ENCODE results near the gene OR52A1.

Gene OR52A1

GRCh38 chr11:5131584-5132335 is 22.8 kb downstream of the OR52A1 start:
- DNase-seq (ENCODE audit: low spot score): no peak

GRCh38 chr11:5129457-5129877 is 25.1 kb downstream of the OR52A1 start:
- DNase-seq (ENCODE audit: low spot score): no peak

DNA sequence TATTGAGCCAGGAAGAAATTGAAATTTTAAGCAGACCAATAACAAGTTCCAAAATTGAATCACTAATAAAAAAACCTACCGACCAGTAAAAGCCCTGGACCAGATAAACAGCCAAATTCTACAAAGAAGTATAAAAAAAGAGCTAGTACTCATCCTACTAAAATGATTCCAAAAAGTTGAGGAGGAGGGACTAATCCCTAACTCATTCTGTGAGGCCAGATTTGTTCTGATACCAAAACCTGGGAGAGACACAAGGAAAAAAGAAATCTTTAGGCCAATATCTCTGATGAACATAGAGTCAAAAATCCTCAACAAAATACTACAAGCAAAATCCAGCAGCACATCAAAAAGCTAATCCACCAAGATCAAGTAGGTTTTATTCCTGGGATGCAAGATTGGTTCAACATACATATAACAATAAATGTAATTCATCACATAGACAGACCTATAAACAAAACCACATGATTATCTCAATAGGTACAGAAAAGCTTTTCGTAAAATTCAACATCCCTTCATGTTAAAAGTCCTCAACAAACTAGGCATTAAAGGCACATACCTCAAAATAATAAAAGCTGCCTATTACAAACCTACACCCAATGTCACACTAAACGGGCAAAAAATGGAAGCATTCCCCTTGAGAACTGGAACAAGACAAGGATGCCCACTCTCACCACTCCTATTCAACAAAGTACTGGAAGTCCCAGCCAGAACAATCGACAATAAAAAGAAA is 29.5 kb downstream of the OR52A1 start:
- no peak for DNase-seq (ENCODE audit: low spot score)

DNA sequence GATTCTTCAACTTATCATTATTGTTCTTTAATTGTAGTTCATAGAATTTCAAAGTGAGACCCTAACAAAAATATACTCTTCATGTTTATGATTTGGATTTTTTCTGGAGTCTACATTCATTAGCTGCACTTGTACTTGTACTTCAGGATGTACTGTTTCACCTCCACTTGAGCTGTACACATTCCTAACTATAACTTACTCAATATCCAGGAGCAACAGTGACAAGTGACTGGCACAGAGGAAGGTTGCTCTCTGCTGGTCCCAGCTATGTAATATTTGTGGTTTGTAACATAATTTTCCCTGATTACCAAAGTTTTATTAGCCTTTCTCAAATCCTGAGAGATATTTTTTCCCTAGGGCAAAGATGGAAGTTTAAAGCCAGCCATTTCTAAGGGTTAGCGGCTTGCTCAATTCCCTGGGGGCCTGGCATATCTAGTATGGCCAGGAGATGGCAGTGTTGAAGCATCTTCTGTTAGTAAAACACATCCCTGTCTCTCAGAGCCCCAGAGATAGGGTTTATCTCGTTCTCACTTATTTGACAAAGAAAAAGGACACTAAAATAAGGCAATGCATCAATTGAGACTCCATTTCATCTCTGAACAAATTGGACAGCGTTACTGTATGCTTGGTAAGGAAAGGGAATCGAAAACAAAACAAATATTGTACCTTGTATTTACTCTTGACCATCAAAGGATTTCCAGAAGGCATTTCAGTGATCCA is 30.6 kb downstream of the OR52A1 start:
- DNase-seq (ENCODE audit: low spot score): peak; percentile 10

DNA sequence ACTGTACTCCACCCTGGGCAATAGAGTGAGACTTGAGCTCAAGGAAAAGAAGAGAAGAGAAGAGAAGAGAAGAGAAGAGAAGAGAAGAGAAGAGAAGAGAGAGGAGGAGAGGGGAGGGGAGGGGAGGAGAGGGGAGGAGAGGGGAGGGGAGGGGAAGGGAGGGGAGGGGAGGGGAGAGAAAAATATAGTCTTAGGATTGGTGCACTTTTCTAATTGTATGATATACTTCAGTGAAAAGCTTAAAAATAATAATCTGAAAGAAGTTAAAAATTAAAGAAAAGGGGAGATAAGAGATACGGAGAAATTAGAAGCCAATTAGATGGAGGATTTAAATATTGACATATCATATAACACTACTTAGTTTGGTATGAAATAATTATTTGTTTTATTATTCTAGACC is 35.7 kb downstream of the OR52A1 start:
- no peak for DNase-seq (ENCODE audit: low spot score)

DNA sequence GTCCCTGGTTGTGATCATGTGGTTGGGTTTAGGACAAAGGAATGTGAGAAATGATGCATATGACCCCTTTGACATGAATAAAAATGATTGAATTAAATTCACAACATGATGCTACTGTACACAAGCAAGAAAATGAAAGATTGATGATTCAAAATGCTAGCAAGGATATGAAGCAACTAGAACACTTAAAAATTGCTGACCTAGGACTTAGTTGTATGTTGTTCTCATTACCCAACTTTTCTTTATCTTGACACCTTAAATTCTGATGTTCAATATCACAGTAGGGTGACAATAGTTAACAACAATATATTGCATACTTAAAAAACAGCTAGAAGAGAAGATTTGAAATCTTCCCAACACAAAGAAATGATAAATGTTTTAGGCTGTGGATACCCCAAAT is 37.0 kb downstream of the OR52A1 start:
- DNase-seq (ENCODE audit: low spot score): no peak

GRCh38 chr11:5115339-5115738 is 39.2 kb downstream of the OR52A1 start:
- DNase-seq (ENCODE audit: low spot score): no peak

GRCh38 chr11:5107285-5107684 is 47.3 kb downstream of the OR52A1 start:
- DNase-seq (ENCODE audit: low spot score): no peak

- DNase-seq (ENCODE audit: low spot score): no peak
Measured at GRCh38 chr11:5103066-5103465, 51.5 kb downstream of the OR52A1 start.

DNA sequence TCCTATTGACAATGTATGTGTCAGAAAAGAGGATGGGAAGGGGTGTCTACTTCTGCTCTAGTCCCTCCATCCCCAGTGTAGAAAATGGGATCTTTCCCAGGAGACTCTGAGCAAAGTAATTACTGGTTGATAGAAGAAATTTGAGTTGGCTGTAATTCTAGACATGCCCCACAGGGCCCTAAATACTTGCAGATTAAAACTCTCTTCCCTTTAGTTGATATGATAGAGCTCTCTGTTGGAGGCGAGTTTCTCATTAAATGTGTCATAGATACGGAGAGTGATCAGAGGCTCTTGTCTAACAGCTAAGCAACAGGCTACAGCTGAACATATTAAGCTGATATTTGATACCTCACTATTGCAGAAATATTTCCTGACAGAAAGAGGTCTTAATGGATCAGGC is 52.3 kb downstream of the OR52A1 start:
- DNase-seq (ENCODE audit: low spot score): no peak

DNA sequence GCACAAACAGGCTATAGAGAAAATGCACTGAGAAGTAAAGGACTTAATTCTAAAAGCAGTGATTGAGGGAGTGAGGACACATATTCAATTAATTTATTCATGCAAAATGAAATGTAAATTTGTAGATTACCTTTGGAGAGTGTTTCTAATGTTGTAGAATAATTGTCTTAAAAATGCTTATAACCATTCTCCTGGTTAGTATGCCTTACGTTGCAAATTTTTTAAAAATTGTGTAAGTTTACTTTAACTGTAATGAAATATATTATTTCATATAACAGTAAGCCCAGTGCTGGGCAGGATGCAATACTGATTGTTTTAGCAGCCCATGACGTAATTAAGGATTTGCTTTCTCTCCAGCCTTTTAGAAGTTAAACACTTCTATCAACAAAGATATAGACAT is 58.5 kb downstream of the OR52A1 start:
- no peak for DNase-seq (ENCODE audit: low spot score)

Measured in HuH-7.5 (cell line).